NCI-H2196 (cell line): ENCODE data around the gene PHF14.

Source experiments
- DNase-seq: peaks from one replicate; lab custom pipeline; 2025; ENCODE audit not compliant: unreplicated experiment; lab: John Stamatoyannopoulos, UW

PHF14 gene

DNA sequence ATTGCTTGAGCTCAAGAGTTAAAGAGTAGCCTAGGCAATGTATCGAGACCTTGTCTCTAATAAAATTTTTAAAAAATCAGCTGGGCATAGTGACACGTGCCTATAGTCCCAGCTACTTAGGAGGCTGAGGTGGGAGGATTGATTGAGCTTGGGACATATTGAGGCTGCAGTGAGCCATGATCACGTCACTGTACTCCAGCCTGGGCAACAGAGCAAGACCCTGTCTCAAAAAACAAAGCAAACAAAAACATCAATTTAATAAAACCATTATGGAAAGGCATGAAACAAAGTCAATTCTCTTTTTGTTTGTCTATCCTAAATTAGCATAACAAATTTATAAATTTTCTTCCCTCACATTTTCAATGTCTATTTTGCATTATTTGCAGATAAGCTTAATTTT, 108.4 kb downstream of the PHF14 start:
- DNase-seq = no peak

DNA sequence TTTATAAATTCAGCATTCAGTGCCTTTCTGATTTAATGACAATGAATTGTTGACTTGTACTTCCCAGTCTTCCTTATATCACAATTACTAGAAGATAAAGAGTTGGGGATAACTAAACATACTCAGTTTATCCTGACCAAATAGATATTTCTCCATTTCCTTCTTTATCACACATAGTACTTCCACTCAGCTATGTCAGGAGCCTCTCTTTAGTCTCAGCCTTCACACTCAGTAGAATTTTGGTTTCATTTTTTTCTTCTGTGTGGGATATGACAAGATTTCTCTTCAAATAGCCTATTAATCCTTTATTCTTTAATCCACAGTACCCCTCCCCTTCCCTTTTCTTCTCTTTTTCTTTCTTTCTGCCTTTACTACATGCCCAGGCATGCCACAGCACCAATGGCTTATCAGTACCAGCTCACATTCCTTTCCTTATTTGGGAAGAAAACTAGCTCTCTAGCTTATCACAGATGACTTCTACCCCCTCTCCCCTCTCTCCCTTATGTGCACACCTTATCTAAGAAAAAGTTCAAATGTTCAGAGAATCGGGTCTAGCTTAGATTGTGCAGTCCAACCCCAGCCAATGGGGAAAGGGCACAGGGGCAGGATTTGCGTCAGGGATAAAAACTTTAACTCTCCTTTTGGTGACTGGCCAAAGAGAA, 109.0 kb downstream of the PHF14 start:
- no peak for DNase-seq

DNA sequence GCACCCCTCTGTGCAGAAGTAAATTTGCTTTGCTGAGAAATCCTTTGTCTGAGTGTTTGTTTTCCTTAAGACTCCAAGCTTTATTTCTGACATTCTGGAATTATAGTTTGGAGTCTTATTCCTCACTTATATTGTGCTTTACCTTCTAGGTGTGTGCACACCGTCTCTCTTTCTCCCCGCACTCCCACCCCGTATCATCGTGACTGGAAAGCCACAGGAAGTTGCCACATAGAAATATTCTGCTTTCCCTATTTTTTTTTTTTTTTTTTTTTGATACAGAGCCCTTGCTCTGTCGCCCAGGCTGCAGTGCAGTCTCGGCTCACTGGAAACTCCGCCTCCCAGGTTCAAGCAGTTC, 109.5 kb downstream of the PHF14 start:
- no peak for DNase-seq

DNA sequence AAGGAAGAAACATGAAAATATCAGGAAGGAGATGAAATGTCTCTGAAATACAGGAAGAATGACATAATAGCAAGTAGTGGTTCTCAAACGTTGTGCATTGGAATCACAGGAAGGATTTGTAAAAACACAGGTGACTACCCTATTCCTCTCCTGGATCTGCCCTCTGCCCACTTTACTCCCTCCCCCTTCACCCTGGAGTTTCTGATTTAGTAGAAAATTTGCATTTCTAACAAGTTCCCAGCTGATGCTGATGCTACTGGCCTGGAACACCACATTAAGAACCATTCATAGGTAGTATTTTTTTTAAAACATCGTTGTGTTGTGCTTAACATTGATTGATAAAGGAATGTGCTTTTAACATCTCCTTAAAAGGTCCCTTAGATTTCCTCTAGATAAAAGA, 130.9 kb downstream of the PHF14 start:
- no peak for DNase-seq

DNA sequence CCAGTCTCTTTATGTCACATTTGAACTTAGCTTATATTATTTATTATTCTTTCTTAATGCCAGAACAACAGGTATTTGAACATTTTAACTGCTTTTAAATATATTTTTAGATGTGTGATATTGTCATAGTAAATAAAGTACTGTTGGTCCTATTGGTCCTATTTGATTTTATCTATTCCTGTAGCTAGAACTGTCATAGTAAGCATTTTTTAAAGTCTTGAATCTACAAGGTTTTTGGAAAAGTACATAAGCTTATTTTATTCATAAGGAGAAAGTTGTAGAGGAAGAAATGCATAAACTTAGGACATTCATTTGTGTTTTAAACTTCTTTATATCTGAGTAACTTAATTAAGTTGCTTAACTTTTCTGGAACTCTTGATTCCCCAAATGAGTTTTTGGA, 136.0 kb downstream of the PHF14 start:
- DNase-seq = no peak

DNA sequence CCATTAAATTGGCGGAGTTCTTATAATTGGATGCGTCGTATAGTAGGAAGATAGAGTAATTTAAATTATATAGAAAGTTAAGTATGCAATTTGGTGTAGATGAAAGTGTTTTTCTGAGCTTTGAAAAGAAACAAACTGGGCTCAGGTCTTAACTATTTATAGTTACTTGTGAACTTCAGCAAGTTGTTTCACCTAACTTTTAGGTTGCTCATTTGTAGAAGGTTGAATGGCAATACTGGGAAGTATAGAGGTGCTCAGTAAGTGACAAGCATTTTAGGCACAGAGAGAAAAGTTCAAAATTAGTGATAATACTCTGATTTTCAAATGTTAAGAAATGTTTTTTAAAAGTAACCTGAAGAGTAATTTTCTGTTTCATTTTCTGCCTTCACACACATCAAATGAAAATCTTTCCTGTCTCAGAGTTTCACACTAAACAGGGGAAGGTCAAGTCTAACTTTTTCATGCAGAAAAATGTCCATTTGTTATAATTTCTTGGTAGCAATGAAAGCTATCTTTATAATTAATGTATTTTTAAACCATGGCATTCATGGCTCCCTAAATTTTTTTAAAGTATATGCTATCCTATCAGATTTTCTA, 146.5 kb downstream of the PHF14 start:
- DNase-seq = no peak

DNA sequence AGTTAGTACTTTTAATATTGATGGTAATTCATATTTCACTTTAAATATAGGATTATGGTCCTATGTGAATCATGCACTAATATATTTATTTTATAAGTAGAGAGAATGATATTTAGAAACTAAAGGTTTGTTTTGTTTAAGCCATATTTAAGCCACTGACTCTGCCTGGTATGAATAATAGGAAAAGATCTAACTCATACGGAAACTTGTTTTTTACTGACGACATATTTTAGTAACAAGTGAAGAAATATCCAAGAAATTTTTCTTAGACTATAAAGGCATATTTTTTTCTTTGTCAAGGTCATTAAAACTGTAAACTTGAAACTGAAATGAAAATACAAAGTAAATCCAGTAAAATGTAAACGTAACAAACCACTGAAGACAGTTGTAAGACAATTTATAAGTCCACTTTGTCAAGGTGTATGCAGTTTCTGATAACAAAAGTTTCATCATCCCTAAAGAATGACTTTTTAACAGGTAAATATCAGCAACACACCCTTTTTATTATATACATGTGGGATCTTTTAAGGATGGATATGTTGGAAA, 147.1 kb downstream of the PHF14 start:
- no peak for DNase-seq

- DNase-seq = no peak
Measured at GRCh38 chr7:11124856-11125559, 151.3 kb downstream of the PHF14 start.

DNA sequence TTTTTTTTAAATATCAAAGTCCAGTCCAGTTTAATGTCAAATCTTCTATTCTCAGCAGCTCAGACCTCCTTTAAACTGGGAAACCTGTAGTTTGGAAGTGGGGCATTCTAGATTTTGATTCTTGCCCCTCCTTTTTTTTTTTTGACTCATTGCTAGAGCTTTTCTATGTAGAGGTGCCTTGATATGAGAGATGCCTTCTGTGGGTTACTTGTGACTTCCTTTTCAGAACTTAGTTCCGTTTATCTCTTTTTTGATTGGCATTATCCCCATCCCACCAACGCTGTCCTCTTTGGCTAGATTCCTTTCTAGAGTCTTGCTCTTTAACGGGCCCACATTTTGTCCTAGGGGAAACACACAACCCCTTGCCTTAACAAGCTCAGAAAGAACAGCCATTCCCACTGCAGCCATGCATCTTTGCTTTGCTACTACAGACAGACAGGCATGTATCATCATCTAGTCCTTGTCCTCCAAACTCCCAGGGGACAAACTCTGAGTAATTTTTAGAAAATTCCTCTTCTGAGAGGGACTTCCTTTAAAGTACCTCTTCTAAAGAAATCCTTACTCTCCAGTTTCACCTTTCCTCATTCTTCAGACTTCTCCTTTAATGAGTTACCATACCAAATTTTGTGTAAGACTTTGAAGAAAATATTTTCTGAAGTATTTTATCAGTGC, 153.6 kb downstream of the PHF14 start:
- no peak for DNase-seq

DNA sequence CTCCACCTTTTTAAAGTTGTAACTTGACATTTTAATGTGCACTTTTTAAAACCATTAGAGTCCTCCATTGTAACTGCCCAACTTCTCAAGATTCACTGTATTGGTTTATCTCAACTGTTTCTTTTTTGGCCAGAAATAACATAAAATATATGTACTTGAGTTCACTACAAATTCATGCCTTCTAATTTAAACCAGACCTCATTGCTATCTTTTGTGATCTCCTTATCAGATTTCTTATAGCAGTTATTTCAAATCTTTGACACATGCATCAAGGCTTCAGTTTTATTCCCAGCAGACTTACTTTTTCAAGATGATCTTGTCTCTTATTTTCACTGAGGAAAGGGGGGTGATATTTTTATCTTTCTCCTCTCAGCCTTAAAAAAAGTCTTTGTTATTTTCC, 154.3 kb downstream of the PHF14 start:
- DNase-seq = no peak

DNA sequence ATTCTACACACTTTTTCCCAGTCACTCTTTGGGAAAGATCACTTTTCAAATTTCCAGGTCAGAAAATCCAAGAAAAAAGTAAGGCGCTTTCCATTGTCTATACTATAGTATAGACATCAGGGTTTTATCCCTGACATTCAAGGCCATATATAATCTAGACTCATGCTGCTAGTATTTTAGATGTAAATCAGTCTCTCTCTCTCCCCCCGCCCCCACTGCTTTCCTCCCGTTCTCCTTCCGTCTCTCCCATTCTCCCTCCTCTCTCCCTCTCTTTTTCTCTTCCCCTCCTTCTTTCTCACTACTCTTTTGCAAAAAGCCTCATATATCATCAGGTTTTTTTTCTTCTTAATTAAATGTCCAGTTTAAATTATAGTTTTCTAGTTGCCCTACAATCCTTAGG, 154.8 kb downstream of the PHF14 start:
- DNase-seq = no peak

- no peak for DNase-seq
Measured at GRCh38 chr7:11130012-11130411, 156.3 kb downstream of the PHF14 start.

GRCh38 chr7:11130601-11131000, 156.9 kb downstream of the PHF14 start:
- no peak for DNase-seq

DNA sequence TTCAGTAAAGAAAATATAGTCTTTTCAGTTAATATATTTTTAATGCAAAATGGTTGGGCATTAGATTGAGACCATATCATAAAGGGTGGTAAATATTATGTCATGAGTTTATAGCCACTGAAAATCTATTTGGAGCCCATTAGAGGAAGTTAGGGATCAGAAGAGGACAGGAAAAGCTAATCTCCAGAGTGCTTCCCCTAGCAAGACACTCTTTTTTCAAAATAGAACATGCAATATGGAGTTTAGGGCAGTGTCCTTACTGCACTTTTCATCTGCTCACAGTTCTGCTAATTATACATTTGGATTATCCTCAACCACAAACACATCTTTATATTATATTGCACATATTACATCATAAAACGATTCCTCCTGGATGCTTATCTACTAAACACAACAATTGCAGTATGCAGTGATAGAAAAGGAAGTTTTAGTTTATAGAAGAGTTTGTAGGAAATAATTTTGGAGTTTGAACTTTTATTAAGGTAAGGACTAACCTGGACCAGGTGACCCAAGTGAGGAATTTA, 159.8 kb downstream of the PHF14 start:
- DNase-seq = no peak

DNA sequence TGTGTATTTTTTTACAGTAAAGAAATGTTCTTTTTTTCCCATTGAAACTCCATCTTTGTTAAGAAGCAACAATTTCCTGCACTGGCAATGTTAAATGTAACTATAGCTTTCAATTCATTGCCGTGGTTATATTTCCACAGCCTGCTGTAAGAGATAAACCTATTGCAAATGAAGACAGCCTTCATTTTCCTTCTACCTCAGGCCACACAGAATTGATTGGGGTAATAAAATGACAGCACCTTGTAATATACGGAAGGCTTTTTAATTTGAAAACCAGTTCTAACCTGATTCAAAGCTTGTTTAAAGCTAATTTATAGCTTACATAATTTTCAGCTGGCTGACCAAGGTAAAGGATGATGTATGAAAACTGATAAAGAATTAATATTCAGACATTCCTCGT, 161.9 kb downstream of the PHF14 start:
- no peak for DNase-seq

GRCh38 chr7:11141541-11141940, 167.9 kb downstream of the PHF14 start:
- DNase-seq = no peak

DNA sequence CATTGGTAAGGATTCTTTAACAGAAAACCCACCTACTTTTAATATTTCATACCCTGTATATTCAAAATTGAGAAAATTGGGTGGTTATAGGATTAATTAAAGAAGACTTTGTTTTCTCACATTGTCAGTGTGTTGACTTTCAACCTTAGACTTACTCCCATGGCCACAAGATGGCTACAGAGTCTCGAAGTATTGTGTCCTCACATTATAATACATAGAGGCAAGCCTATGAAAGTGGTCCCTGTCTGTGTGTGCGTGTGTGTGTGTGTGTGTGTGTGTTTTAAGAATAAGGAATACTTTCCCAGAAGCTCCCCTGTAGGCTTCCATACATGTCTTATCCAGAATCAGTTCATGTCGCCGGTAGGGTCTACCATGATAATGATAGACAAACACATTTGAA, 180.0 kb downstream of the PHF14 start:
- DNase-seq = no peak

DNA sequence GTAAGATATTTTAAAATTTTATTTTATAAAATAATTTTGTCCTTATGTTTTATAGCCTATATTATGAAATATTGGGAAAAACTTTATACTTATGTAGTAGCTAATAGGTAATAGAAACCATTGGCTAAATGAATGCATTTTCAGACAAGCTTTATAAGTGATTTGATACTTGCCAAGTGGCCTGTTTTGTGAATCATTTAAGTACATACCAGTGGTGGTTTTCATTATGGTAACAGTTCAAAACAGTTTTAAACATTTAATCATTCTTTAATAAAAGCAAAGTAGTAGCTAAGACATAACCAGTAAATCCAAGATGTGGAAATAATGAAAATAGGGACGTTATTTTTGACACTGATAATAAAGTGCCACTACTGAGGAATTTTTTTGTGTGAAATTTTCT, 182.2 kb downstream of the PHF14 start:
- no peak for DNase-seq

DNA sequence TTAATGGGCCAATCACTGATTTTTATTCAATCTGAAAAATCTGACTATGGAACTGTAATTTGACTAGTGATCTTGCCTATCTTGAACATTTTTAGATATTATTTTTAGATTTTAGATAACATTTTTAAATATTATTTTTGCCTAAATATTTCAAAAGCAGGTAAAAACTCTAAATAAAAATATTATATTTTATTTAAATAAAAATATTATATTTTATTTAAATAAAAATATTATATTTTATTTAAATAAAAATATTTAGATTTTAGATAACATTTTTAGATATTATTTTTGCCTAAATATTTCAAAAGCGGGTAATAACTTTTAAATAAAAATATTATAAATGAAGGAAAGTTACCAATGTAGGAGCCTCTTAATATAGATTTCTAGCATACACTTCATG, 187.8 kb downstream of the PHF14 start:
- no peak for DNase-seq

DNA sequence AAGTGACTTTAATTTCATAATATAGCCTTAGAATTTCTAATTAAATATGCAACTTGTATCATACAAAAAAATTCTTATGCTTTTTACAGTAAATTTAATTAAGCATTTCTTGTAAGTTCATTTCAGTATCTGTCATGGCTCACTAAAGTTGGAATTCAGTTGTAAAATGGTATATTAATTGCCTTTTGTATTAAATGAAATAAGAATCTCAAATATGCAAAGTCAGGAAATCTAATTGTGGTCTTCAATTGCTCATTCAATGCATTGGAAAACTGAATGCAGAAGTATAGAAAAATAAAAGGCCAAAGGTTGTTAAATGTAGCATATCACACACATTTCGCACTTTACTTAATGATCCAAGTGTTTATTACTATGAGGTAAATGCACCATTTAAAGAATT, 189.5 kb downstream of the PHF14 start:
- DNase-seq = no peak

DNA sequence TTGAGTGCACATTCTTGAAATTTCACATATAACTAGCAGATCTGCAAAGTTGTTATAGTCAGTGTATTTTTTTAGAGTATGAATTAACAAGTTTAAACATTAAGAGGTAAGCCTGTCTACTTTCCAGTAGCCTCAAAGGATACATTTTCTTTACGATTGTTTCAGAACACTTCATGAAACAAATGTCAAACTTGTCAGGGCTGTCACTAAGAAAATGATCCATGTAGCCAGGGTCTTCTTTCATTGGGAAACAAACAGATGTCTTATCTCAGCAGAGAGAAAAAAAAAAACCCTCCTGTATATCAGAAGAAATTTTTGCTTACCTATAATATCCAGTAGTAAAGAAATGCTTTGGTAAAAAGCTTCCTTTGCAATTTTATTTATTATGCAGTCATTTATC, 192.4 kb downstream of the PHF14 start:
- DNase-seq = no peak
